HG03060 (cell line): ENCODE results near the gene XG.
"Not testable (repeated sequence)": the region's sequence is repeated elsewhere in the genome, so short reads cannot be mapped to it uniquely, and the experiment has no call there.

ENCODE experiments used
- ATAC-seq: cut with Tn5 transposase; IDR thresholded peaks from one replicate; pipeline ENCODE4 v1.9.1; 2021; ENCODE audit warnings: low read depth, moderate number of reproducible peaks; ENCODE audit not compliant: unreplicated experiment

Gene XG

DNA sequence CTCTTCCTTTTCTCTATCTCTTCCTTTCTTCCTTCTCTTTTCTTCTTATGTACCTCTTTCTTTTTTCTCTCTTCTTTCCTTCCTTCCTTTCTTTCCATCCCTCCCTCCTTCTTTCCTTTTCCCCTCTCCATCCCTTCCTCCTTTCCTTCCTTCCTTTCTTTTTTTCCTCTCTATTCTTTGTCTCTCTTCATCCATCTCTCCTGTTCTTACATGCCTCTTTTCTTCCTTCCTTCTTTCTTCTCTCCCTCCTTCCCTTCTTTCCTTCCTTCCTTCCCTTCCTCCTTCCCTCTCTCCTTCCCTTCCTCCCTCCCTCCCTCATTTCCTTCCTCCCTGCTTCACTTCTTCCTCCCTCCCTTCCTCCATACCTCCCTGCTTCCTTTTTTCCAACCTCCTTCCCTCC, 19.2 kb upstream of the XG start:
- ATAC-seq: no peak

GRCh38 chrX:2733286-2733685, 18.6 kb upstream of the XG start:
- no peak for ATAC-seq

GRCh38 chrX:2735270-2735669, 16.6 kb upstream of the XG start:
- no peak for ATAC-seq

GRCh38 chrX:2740672-2741071, 11.2 kb upstream of the XG start:
- ATAC-seq: no peak

GRCh38 chrX:2741386-2741785, 10.5 kb upstream of the XG start:
- no peak for ATAC-seq

DNA sequence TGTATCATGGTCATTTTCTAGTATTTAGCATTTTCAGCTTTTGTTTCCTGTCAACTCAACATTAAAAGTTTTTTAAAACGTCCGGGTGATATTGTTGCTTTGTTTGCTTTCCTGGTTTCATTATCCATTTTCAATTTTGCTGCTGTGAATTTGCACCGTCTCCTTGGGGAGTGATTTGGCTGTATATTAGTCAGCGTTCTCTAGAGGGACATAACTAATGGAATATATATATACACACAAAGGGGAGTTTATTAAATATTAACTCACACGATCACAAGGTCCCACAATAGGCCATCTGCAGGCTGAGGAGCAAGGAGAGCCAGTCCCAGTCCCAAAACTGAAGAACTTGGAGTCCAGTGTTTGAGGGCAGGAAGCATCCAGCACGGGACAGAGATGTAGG, 5.6 kb upstream of the XG start:
- ATAC-seq: not testable (repeated sequence)

DNA sequence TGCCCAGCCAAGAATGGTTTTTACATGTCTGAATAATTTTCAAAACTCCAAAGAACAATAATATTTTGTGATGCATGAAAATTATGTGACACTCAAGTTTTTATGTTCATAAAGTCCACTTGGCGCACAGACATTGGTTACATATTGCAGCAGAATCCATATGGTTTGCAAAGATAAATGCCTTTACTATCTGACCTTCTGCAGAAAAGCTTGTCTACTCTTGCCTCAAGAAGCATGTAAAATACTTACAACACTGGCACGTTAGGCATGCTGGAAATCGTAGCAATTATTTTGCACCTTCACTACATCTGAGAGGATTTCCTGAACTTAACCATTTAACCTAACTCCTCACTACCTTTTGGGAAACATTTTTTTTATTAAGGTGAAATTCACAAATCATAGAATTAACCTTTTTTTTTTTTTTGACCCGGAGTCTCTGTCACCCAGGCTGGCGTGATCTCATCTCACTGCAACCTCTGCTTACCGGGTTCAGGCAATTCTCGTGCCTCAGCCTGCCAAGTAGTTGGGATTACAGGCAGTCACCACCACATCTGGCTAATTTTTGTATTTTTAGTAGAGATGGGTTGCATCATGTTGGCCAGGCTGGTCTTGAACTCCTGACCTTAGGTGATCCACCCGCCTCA, 3.5 kb upstream of the XG start:
- ATAC-seq: no peak

- no peak for ATAC-seq
These were observed 3.0 kb upstream of the XG start for GRCh38 chrX:2748815-2749188.

DNA sequence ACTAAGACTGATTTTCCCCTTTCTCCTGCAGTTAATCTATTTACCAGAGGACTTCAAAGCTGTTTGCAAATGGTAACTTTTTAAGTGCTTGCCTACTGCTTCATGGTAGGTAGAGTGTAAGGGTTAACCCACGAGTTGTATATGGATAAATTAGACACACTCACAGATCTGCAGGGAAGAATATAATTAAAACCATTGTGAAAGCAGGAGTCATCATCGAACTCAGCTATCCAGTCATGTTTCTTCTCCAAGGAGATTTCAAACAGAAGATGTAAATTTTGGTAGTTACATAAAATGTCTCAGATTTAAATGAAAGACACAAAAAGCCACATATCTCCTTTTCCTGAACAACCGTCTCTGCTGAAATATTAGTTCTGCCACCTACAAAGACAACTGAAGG, 549 bp upstream of the XG start:
- no peak for ATAC-seq

DNA sequence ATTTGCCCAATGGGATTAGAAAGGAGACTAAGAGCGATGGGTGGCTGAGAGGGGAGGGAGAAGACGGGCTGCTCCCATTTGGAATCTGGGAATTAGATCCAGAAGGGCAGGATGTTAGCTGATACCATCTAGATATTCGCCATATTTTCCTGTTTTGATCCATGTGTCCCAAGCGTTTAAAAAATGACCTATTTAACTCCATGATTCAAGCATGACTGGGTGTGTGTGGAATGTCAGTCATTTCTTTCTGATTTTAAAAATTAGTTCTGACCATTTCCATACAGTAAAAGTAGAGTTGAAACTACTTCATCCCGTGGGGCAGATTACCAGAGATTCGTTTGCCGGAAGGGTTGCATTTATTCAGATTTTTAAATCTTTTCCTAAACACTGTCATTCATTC, 601 bp downstream of the XG start:
- ATAC-seq: not testable (repeated sequence)

GRCh38 chrX:2755163-2755715, 3.4 kb downstream of the XG start:
- not testable (repeated sequence) for ATAC-seq

- ATAC-seq: no peak
These were observed 4.7 kb downstream of the XG start for GRCh38 chrX:2756548-2756947.

DNA sequence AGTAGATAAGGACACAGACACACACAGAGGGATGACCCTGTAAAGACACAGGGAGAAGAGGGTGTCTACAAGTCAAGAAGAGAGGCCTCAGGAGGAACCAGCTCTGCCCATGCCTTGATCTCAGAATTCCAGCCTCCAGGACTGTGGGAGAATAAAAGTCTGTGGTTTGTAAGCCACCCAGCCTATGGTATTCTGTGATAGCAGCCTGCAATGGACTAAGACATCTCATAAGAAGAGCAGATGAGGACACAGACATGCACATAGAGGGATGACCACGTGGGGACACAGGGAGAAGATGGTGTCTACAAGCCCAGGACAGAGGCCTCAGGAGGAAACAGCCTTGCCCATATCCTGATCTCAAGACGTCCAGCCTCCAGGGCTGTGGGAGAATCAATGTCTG, 9.4 kb downstream of the XG start:
- ATAC-seq: no peak

GRCh38 chrX:2762671-2763070, 10.8 kb downstream of the XG start:
- not testable (repeated sequence) for ATAC-seq

GRCh38 chrX:2764766-2765548, 13.1 kb downstream of the XG start:
- ATAC-seq: not testable (repeated sequence)

GRCh38 chrX:2765549-2765830, 13.7 kb downstream of the XG start:
- ATAC-seq: no peak

DNA sequence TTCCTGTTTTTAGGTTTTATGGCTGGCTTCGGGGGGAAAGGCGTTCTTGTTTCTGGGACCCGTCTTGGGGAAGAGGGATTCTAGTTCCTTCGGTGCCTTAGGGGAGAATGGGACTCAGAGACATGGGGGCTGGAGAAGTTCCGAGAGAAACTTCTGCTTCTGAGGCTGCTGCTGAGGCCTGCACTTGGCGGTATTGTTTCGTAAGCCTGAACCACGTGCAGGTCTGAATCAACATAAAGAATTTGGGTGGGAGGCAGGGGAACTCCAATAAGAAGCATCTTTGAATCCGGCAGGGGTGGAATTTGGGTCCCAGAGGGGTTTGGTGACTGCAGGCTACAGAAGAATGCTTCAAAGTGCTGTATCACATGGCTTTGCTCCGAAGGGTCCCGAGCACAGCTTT, 15.1 kb downstream of the XG start:
- no peak for ATAC-seq

GRCh38 chrX:2767631-2768455, 16.0 kb downstream of the XG start:
- no peak for ATAC-seq

DNA sequence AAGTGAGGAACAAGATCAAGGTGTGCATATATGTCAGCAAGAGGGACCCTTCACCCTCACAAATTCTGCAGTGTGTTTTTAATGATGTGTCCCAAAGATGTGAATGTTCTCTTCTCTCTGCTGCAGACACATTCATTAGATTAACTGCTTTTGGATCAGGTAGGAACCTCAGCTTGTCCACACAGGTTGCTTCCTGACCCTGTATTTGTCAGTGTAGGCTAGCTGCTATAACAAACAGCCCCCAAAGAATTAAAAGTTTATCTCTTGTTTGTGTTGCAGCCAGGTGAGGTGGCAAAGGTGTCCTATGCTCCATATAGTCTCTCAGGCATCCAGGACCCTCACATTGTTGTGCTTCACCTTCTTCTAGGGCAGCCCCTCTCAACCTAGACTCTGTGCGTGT, 17.8 kb downstream of the XG start:
- ATAC-seq: no peak

DNA sequence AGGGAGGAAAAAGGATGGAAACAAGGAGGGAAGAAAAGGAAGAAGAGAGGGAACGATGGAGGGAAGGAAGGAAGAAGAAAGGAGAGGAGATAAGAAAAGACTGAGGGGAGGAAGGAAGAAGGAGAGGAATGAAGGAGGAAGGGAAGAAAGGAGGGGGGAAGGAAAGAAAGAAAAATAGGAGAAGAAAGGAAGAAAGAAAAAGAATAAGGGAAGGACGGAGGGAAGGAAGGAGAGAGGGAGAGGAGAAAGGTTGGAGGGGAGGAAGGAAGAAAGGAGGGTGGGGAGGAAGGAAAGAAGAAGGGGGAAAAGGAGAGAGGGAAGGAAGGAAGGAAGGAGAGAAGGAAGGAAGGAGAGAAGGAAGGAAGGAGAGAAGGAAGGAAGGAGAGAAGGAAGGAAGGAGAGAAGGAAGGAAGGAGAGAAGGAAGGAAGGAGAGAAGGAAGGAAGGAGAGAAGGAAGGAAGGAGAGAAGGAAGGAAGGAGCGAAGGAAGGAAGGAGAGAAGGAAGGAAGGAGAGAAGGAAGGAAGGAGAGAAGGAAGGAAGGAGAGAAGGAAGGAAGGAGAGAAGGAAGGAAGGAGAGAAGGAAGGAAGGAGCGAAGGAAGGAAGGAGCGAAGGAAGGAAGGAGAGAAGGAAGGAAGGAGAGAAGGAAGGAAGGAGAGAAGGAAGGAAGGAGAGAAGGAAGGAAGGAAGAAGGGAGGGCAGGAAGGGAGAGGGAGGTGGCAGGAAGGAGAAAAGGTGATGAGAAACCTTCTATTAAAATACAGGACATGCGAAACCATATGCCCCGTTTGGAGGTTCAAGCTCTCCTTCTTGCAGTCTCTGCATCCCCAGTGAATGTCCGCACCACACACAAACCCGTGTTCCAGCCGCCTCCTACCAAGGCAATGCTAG, 21.6 kb downstream of the XG start:
- ATAC-seq: not testable (repeated sequence)
